Left ventricle myocardium inferior (tissue), 1 donor: ENCODE results near the gene RIIAD1. TPM values are rescaled to one million over a fixed set of nuclear protein-coding genes. Genes with fewer than 3 reads are reported as not detected.
A peak's percentile ranks its signal among the peaks of the same experiment; 100 is the strongest.

Experiments
- DNase-seq: peaks from one replicate; pipeline ENCODE4 v3.0.0-alpha.2; 2020
- H3K27ac ChIP-seq: fragments of 200-600 bp; replicated peaks from 2 replicates; pipeline ENCODE4 v1.8.0; 2021
- H3K27me3 ChIP-seq: fragments of 200-600 bp; 2 replicates; pipeline ENCODE4 v1.8.0; 2021; ENCODE audit warnings: low read depth
- H3K36me3 ChIP-seq: fragments of 200-600 bp; 2 replicates; pipeline ENCODE4 v1.8.0; 2021
- H3K4me1 ChIP-seq: fragments of 200-600 bp; 2 replicates; pipeline ENCODE4 v1.8.0; 2021
- H3K4me3 ChIP-seq: fragments of 200-600 bp; 2 replicates; pipeline ENCODE4 v1.8.0; 2021; ENCODE audit warnings: mild to moderate bottlenecking, moderate library complexity
- H3K9me3 ChIP-seq: fragments of 200-600 bp; replicated peaks from 2 replicates; pipeline ENCODE4 v1.8.0; 2021
- CTCF ChIP-seq: fragments of 200-600 bp; IDR thresholded peaks from 2 replicates; pipeline ENCODE4 v1.8.0; 2021; ENCODE audit warnings: antibody characterized with exemption, mild to moderate bottlenecking, borderline replicate concordance
- intact Hi-C: fragments of 100-400 bp; cut with micrococcal nuclease; formaldehyde crosslinking; loops from one replicate; pipeline ENCODE4 v1.11.0; 2022
- total RNA-seq: library from RNA; stranded (reverse); fragmentation: NEBNext Ultra II Directional; extraction: Animal tissue kit (Norgen Biotek cat#: 25700); gene quantifications from one replicate; pipeline ENCODE4 v1.2.1, GENCODE V29; 2021
- donor health status: DM: no; HTN: yes; CAD: no; lungs with severe emphysema.

RIIAD1 gene
- total RNA-seq, 1 donor from 2014 or later = 5.6 TPM

DNA sequence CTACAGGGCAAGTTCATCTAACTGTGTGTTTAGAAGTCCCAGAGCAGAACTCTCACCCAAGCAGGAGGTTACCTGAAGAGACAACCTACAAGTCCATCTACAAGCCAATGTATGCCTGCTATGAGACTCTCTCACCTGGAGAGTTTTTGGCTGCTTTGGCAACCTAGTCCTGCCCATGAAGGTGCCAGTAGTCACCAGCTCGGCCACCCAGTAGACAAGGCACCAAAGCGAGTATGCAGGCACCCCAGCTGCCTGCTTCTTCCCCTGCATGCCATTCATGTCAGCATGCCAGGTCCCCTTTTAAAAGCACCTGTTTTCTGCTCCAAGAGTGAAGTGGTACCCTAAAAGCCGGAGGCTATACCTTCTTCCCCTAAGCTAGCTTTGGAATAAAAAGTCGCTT, 20.2 kb downstream of the RIIAD1 start:
- Histone ChIP-seq H3K27ac (no peak overlapping the region), H3K27me3 (no peaks in the 10 kb centered on the region), H3K4me1 (no peaks in the 10 kb centered on the region), H3K4me3 (no peak overlapping the region), H3K36me3 (no peaks in the 10 kb centered on the region), H3K9me3 (peaks cover 13% of the 10 kb centered on the region)
- no peak for TF ChIP-seq CTCF
- intact Hi-C loops = no loop called here
- DNase-seq = no peak

DNA sequence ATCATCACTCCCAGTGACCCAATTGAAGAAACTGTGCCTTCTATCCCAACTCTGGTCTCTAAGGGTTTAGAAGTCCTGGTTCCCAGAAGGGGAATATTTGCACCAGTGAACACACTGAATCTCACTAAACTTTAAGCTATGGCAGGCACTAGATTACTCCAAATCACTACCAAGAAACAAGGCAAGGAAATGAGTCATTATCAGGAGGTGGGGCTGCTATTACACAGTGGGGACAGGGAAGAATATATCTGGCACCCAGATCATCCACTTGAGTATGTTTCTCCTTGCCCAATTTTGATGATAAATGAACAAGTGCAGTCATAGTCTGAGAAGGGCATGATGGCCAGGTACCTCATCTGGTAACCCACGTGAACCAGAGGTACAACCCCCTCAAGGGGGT, 35.0 kb downstream of the RIIAD1 start:
- intact Hi-C loops = no loop called here
- no peak for DNase-seq
- Histone ChIP-seq H3K4me3 (no peak overlapping the region), H3K4me1 (no peaks in the 10 kb centered on the region), H3K36me3 (peaks cover 34% of the 10 kb centered on the region), H3K9me3 (no peaks in the 10 kb centered on the region), H3K27me3 (no peaks in the 10 kb centered on the region), H3K27ac (no peak overlapping the region)
- TF ChIP-seq CTCF = no peak

DNA sequence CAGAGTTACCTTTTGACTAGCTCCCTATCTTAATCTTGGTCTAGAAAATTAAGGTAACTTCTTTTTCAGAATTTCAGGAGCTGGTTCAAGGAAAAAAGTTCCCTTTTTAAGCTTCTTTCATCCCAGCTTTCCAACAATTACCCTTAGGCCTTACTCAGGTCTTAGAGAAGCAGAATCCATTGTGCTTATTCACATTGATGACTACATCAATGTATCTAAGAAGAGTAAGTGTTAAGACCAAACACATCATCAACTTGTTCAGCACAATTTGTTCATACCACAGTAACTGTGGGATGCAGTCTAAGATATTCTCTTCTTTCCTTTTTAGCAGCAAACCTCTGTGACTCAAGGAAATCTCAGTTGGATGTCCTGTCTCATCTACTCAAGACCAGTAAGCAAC, 37.9 kb downstream of the RIIAD1 start:
- no peak for TF ChIP-seq CTCF
- peaks cover 21% of the 10 kb centered on the region for H3K4me1 ChIP-seq
- H3K36me3 ChIP-seq = peaks cover 44% of the 10 kb centered on the region
- DNase-seq = no peak
- H3K27me3 ChIP-seq = no peaks in the 10 kb centered on the region
- H3K4me3 ChIP-seq = no peak overlapping the region
- no peak overlapping the region for H3K27ac ChIP-seq
- H3K9me3 ChIP-seq = no peaks in the 10 kb centered on the region
- intact Hi-C loops = no loop called here

- Histone ChIP-seq H3K27ac (no peak overlapping the region), H3K4me1 (peaks cover 25% of the 10 kb centered on the region), H3K9me3 (no peaks in the 10 kb centered on the region), H3K36me3 (peaks cover 43% of the 10 kb centered on the region), H3K4me3 (no peak overlapping the region), H3K27me3 (no peaks in the 10 kb centered on the region)
- DNase-seq = no peak
- intact Hi-C loops = no loop called here
- TF ChIP-seq CTCF = no peak
These were observed 39.5 kb downstream of the RIIAD1 start for GRCh38 chr1:151760597-151761385.

DNA sequence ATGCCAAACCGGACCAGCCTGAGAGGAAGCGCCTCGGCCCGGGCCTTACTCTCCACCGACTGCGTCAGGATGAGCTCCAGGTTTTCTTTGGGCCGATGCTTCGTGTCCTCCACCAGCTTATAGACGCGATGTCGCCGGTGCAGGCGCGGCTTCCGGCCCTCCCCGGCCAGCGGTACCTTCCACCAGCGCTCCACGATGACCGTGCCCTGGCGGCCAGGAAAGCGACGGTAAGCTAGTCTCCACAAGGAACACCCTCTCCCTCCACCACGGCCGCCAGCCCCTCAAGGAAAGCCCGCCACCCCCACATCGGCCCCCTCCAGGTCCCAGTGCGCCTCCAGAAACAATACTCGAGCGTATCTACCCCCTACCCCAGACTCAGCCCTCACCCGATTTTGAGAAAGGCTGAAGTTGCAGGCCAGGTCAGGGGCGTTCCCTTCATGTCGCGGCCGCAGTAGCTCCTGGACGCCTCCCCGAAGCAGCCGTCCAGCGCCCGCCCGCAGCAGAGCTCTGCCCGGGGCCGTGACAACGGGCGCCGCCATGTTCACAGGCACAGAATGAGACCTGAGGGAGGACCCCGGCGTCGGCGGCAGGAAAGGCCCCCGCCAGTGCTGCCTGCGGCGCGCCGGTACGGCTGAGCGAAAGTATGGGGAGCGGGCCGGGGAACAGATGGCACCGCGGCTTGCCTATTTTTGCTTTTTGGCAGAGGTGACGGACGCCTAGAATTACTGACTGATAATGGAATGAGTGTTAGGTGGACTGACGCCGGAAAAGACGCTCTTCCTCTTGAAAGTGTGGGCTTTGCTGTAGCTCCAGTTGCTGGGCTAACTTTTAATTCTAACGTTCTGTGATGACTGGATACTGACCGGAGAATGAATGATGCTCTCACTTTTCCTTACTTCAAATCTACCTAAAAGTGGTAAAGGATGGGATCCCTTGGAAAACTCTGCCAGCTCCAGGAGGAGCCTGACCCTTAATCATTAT, 41.9 kb downstream of the RIIAD1 start, which contains the start of gene MRPL9:
Gene MRPL9, minus strand, starts transcription at position 556 of the 981 bp plus-strand sequence. Its CDS starts 17 bp downstream, at position 539.
- Histone ChIP-seq H3K4me1 (peaks cover 25% of the 10 kb centered on the region), H3K27ac (peak within 1 kb of the TSS; percentile 93), H3K9me3 (no peaks in the 10 kb centered on the region), H3K4me3 (peak within 1 kb of the TSS; percentile 86), H3K36me3 (peaks cover 38% of the 10 kb centered on the region), H3K27me3 (no peaks in the 10 kb centered on the region)
- TF ChIP-seq CTCF = no peak
- peak; percentile 81 for DNase-seq
- intact Hi-C loops = no loop called here
